ENCODE measurements around the gene IFITM1. TPM values are rescaled to one million over a fixed set of nuclear protein-coding genes. Genes with fewer than 3 reads are reported as not detected.
"Not testable (repeated sequence)": the region's sequence is repeated elsewhere in the genome, so short reads cannot be mapped to it uniquely, and the experiment has no call there.

The IFITM1 gene
- total RNA-seq, 4 donors from 2014 or later = 216 to 431 (median 256) TPM

- DNase-seq (ENCODE audit: low spot score in 2 of 2) = no peak
- Histone ChIP-seq H3K4me1 (peaks cover 0 to 30% (median 6%) of the 10 kb centered on the region in 4 donors), H3K27me3 (no peaks in the 10 kb centered on the region), H3K27ac (no peak overlapping the region), H3K36me3 (no peaks in the 10 kb centered on the region), H3K4me3 (no peak overlapping the region), H3K9me3 (no peaks in the 10 kb centered on the region)
- no peak for TF ChIP-seq POLR2A (IDR thresholded peaks at IDR 0.05)
- WGBS, 2 donors = 90 to 91% methylated on average over 11 of the region's 11 CpGs
Observed at GRCh38 chr11:344836-345578, 31.2 kb downstream of the IFITM1 start.

GRCh38 chr11:346529-346928 is 32.7 kb downstream of the IFITM1 start:
- Histone ChIP-seq H3K4me3 (no peak overlapping the region), H3K4me1 (peaks cover 0 to 29% (median 6%) of the 10 kb centered on the region in 4 donors), H3K9me3 (no peaks in the 10 kb centered on the region), H3K27me3 (no peaks in the 10 kb centered on the region), H3K36me3 (no peaks in the 10 kb centered on the region), H3K27ac (no peak overlapping the region)
- WGBS, 2 donors = 80 to 82% methylated on average over 3 of the region's 3 CpGs
- TF ChIP-seq POLR2A (IDR thresholded peaks at IDR 0.05) = no peak
- TF ChIP-seq EP300 (IDR thresholded peaks at IDR 0.05) = no peak
- TF ChIP-seq CTCF (IDR thresholded peaks at IDR 0.05) = no peak
- no peak for DNase-seq (ENCODE audit: low spot score in 2 of 2)

- not testable (repeated sequence) for DNase-seq (ENCODE audit: low spot score in 2 of 2); H3K27me3 ChIP-seq; H3K9me3 ChIP-seq; H3K4me3 ChIP-seq; H3K27ac ChIP-seq; H3K36me3 ChIP-seq
- H3K4me1 ChIP-seq = peaks cover 0 to 37% (median 19%) of the 10 kb centered on the region in 4 donors
- 77 to 79% methylated on average over 8 of the region's 8 CpGs for WGBS, 2 donors
Observed at GRCh38 chr11:349270-349954, 35.6 kb downstream of the IFITM1 start.

GRCh38 chr11:350033-350722 is 36.3 kb downstream of the IFITM1 start:
- H3K27me3 ChIP-seq; H3K9me3 ChIP-seq; DNase-seq (ENCODE audit: low spot score in 2 of 2); H3K4me3 ChIP-seq; H3K36me3 ChIP-seq: not testable (repeated sequence)
- H3K27ac ChIP-seq = peak overlapping the region; percentile 7 to 99 (median 66)
- 41 to 52% methylated on average over 12 to 16 of the region's 16 CpGs for WGBS, 2 donors
- H3K4me1 ChIP-seq = peaks cover under 1 to 43% (median 21%) of the 10 kb centered on the region in 4 donors

GRCh38 chr11:350723-351255 is 36.9 kb downstream of the IFITM1 start:
- Histone ChIP-seq H3K4me1 (peaks cover 3 to 49% (median 26%) of the 10 kb centered on the region in 4 donors), H3K27me3 (no peaks in the 10 kb centered on the region), H3K27ac (peak overlapping the region; percentile 7 to 99 (median 66)), H3K4me3 (no peak overlapping the region), H3K36me3 (no peaks in the 10 kb centered on the region), H3K9me3 (no peaks in the 10 kb centered on the region)
- no peak for DNase-seq (ENCODE audit: low spot score in 2 of 2)
- TF ChIP-seq POLR2A (IDR thresholded peaks at IDR 0.05) (no peak), EP300 (IDR thresholded peaks at IDR 0.05) (no peak), CTCF (IDR thresholded peaks at IDR 0.05) (no peak)
- 53 to 60% methylated on average over 18 of the region's 18 CpGs for WGBS, 2 donors

- H3K9me3 ChIP-seq = no peaks in the 10 kb centered on the region
- H3K36me3 ChIP-seq = no peaks in the 10 kb centered on the region
- peaks cover 3 to 49% (median 27%) of the 10 kb centered on the region in 4 donors for H3K4me1 ChIP-seq
- DNase-seq (ENCODE audit: low spot score in 2 of 2) = no peak
- H3K27ac ChIP-seq = peak overlapping the region in 3 of 4 donors; percentile 62 to 99 (median 70)
- H3K27me3 ChIP-seq = no peaks in the 10 kb centered on the region
- no peak for TF ChIP-seq POLR2A (IDR thresholded peaks at IDR 0.05)
- TF ChIP-seq EP300 (IDR thresholded peaks at IDR 0.05) = no peak
- no peak for TF ChIP-seq CTCF (IDR thresholded peaks at IDR 0.05)
- WGBS, 2 donors = 96% methylated on average over 14 of the region's 14 CpGs
- no peak overlapping the region for H3K4me3 ChIP-seq
Observed at GRCh38 chr11:351411-351810, 37.6 kb downstream of the IFITM1 start.

Measured in tibial nerve (tissue), 4 donors.